HepG2 (cell line): ENCODE results near the gene MCC. TPM values are rescaled to one million over a fixed set of nuclear protein-coding genes. Genes with fewer than 3 reads are reported as not detected.

Source experiments
- CBX2 ChIP-seq, 2 experiments: fragments of 200-600 bp in 1 of 2; sonication (generic); formaldehyde crosslinking in 1 of 2; IDR thresholded peaks; 2 replicates each; pipeline versions ENCODE4 v1.7.0 to v1.8.1; 2018 to 2022; ENCODE audit warnings: low read depth in 2 of 2, low read length in 1 of 2, mild to moderate bottlenecking in 1 of 2, missing genetic modification reagents in 1 of 2
- ELF1 ChIP-seq: sonication (generic); formaldehyde crosslinking; IDR thresholded peaks from 2 replicates; pipeline ENCODE4 v1.4.0; 2020; ENCODE audit warnings: missing genetic modification reagents
- ETV5 ChIP-seq: IDR thresholded peaks from 2 replicates; pipeline ENCODE4 v1.6.1; 2018; ENCODE audit warnings: missing biosample characterization, missing genetic modification reagents, inconsistent platforms, borderline replicate concordance
- GLI4 ChIP-seq: sonication (generic); formaldehyde crosslinking; IDR thresholded peaks from 2 replicates; pipeline ENCODE4 v1.5.1; 2020; ENCODE audit warnings: missing genetic modification reagents, mild to moderate bottlenecking, moderate library complexity, borderline replicate concordance
- HHEX ChIP-seq: IDR thresholded peaks from 2 replicates; pipeline ENCODE4 v1.6.1; 2016; ENCODE audit warnings: control low read depth
- HOXA5 ChIP-seq: sonication (generic); formaldehyde crosslinking; IDR thresholded peaks from 2 replicates; pipeline ENCODE4 v1.4.0; 2020; ENCODE audit warnings: missing genetic modification reagents
- MAFG ChIP-seq: sonication (generic); formaldehyde crosslinking; IDR thresholded peaks from 2 replicates; pipeline ENCODE4 v1.5.1; 2020; ENCODE audit warnings: mild to moderate bottlenecking, missing genetic modification reagents
- NFYC ChIP-seq: IDR thresholded peaks from 2 replicates; pipeline ENCODE4 v1.6.1; 2016; ENCODE audit warnings: missing genetic modification reagents, missing compliant biosample characterization
- NKX3-1 ChIP-seq: sonication (generic); formaldehyde crosslinking; IDR thresholded peaks from 2 replicates; pipeline ENCODE4 v1.5.0; 2020; ENCODE audit warnings: missing genetic modification reagents
- RELA ChIP-seq: sonication (generic); formaldehyde crosslinking; IDR thresholded peaks from 2 replicates; pipeline ENCODE4 v1.4.0; 2020; ENCODE audit warnings: missing genetic modification reagents
- RFX5 ChIP-seq: IDR thresholded peaks from 2 replicates; pipeline ENCODE4 v1.6.1; 2011; ENCODE audit warnings: low read depth, low read length, improper control_type of control experiment
- SIN3B ChIP-seq: fragments of 150-350 bp; IDR thresholded peaks from 2 replicates; pipeline ENCODE4 v1.6.1; 2014; ENCODE audit warnings: low read length
- SMAD9 ChIP-seq: sonication (generic); formaldehyde crosslinking; IDR thresholded peaks from 2 replicates; pipeline ENCODE4 v1.5.1; 2020; ENCODE audit warnings: mild to moderate bottlenecking, missing genetic modification reagents
- YEATS4 ChIP-seq: sonication (generic); formaldehyde crosslinking; IDR thresholded peaks from 2 replicates; pipeline ENCODE4 v1.4.0; 2020; ENCODE audit warnings: missing genetic modification reagents, borderline replicate concordance
- ZMYM2 ChIP-seq: sonication (generic); formaldehyde crosslinking; IDR thresholded peaks from 2 replicates; pipeline ENCODE4 v1.8.0; 2022; ENCODE audit warnings: mild to moderate bottlenecking, missing genetic modification reagents
- ZNF383 ChIP-seq: sonication (generic); formaldehyde crosslinking; IDR thresholded peaks from 2 replicates; pipeline ENCODE4 v1.4.0; 2020; ENCODE audit warnings: missing genetic modification reagents, mild to moderate bottlenecking, borderline replicate concordance
- polyA plus RNA-seq, 8 experiments: library from polyadenylated mRNA; depleted of rRNA in 3 of 8; stranded (reverse) in 7 of 8; unstranded in 1 of 8; fragments of >200 nt; fragmentation: Illumina TruSeq in 4 of 8; extraction: Trizol in 4 of 8; gene quantifications; 2 replicates each; pipeline versions ENCODE4 v1.2.1 to v1.2.3, GENCODE V29; 2011 to 2016; ENCODE audit warnings: low read depth in 4 of 8, missing spikeins in 1 of 8, mixed read lengths in 1 of 8; ENCODE audit not compliant: insufficient read depth in 1 of 8
- total RNA-seq, 5 experiments: library from RNA; depleted of rRNA; stranded (reverse); fragments of >200 nt; fragmentation: Illumina TruSeq; extraction: Trizol; gene quantifications; 2 replicates each; pipeline ENCODE4 v1.2.3, GENCODE V29; 2016; ENCODE audit warnings: low read depth in 1 of 5
- TF ChIP-seq, protein P1 (sequence below), 2 experiments: fragments of 450-650 bp in 1 of 2; sonication (generic) in 1 of 2; formaldehyde crosslinking in 1 of 2; IDR thresholded peaks; 2 replicates each; pipeline versions ENCODE4 v1.6.1 to v1.8.0; 2016 to 2022; ENCODE audit warnings: antibody characterized with exemption in 1 of 2, mild to moderate bottlenecking in 1 of 2, missing genetic modification reagents in 1 of 2
- TF ChIP-seq, protein P2 (sequence below): sonication (generic); formaldehyde crosslinking; conservative IDR thresholded peaks from 2 replicates; pipeline ENCODE4 v1.8.0; 2022; ENCODE audit warnings: low read depth, missing genetic modification reagents

MCC gene
- total and polyA plus RNA-seq, 2 of the 13 experiments (the other 11 are each of a cell fraction or from before 2014, with no cell fraction given), result 0.55 to 2.4 TPM

DNA sequence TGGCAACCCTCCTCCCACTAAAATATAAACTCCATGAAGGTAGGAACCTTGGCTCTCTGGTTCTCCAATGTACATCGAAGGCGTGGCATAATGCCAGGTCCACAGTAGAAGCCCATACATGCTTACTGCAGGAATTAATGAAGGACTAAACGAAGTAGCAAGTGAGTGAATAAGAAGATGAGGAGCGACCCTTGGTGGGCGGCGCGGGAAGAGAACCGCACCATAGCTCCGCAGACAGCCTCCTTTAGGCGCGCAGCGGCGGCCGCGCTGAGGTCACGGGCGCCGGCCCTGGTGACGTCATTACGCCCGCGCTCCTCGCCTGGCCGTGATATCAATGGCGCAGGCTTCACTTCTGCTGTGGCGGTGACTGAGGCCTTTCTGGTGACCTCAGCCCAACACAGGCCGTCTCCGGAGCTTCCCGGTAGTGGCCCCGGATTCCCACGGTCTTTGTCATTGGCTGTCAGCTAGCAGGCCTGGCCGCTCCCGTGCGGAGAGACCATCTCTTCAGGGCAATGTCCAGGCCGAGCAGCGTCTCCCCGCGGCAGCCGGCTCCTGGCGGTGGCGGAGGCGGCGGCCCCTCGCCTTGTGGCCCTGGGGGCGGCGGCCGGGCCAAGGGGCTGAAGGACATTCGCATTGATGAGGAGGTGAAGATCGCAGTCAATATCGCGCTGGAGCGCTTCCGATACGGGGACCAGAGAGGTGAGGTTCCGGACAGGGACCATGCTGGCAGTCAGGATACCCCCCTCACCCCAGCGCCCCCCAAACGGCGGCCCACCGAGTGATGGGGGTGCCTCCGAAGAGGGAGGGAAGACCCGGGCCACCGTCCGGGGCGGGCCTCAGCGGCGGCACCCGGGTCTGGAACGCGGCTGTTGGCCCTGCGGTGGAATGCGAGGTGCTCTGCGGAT is 25.4 kb upstream of the MCC start, which contains the start of gene YTHDC2 (continued):
- TF ChIP-seq, protein P1, sequence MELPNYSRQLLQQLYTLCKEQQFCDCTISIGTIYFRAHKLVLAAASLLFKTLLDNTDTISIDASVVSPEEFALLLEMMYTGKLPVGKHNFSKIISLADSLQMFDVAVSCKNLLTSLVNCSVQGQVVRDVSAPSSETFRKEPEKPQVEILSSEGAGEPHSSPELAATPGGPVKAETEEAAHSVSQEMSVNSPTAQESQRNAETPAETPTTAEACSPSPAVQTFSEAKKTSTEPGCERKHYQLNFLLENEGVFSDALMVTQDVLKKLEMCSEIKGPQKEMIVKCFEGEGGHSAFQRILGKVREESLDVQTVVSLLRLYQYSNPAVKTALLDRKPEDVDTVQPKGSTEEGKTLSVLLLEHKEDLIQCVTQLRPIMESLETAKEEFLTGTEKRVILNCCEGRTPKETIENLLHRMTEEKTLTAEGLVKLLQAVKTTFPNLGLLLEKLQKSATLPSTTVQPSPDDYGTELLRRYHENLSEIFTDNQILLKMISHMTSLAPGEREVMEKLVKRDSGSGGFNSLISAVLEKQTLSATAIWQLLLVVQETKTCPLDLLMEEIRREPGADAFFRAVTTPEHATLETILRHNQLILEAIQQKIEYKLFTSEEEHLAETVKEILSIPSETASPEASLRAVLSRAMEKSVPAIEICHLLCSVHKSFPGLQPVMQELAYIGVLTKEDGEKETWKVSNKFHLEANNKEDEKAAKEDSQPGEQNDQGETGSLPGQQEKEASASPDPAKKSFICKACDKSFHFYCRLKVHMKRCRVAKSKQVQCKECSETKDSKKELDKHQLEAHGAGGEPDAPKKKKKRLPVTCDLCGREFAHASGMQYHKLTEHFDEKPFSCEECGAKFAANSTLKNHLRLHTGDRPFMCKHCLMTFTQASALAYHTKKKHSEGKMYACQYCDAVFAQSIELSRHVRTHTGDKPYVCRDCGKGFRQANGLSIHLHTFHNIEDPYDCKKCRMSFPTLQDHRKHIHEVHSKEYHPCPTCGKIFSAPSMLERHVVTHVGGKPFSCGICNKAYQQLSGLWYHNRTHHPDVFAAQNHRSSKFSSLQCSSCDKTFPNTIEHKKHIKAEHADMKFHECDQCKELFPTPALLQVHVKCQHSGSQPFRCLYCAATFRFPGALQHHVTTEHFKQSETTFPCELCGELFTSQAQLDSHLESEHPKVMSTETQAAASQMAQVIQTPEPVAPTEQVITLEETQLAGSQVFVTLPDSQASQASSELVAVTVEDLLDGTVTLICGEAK (IDR thresholded peaks at IDR 0.05), result no peak
- TF ChIP-seq, protein P1 (CRISPR knock-in tag; IDR thresholded peaks at IDR 0.05), result peak; percentile 66; the same call in 1 of the 2 replicates
- TF ChIP-seq SMAD9 (CRISPR knock-in tag), result no peak
- TF ChIP-seq ZMYM2 (CRISPR knock-in tag), result no peak
- no peak for TF ChIP-seq CBX2 (IDR thresholded peaks at IDR 0.05; ENCODE audit: low read depth, low read length)
- TF ChIP-seq CBX2 (CRISPR knock-in tag; IDR thresholded peaks at IDR 0.05; ENCODE audit: low read depth), result no peak
- TF ChIP-seq, protein P2, sequence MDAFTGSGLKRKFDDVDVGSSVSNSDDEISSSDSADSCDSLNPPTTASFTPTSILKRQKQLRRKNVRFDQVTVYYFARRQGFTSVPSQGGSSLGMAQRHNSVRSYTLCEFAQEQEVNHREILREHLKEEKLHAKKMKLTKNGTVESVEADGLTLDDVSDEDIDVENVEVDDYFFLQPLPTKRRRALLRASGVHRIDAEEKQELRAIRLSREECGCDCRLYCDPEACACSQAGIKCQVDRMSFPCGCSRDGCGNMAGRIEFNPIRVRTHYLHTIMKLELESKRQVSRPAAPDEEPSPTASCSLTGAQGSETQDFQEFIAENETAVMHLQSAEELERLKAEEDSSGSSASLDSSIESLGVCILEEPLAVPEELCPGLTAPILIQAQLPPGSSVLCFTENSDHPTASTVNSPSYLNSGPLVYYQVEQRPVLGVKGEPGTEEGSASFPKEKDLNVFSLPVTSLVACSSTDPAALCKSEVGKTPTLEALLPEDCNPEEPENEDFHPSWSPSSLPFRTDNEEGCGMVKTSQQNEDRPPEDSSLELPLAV (CRISPR knock-in tag), result no peak
- TF ChIP-seq SIN3B, result no peak
- peak; percentile 18; the same call in 1 of the 2 replicates for TF ChIP-seq ETV5 (CRISPR knock-in tag)
- peak; percentile 65; the same call in 1 of the 2 replicates for TF ChIP-seq GLI4 (CRISPR knock-in tag)
- peak; percentile 66 for TF ChIP-seq ELF1 (CRISPR knock-in tag)
- no peak for TF ChIP-seq RELA (CRISPR knock-in tag)
- no peak for TF ChIP-seq HHEX (CRISPR knock-in tag)
- no peak for TF ChIP-seq MAFG (CRISPR knock-in tag)
- peak; percentile 46; the same call in 1 of the 2 replicates for TF ChIP-seq NKX3-1 (CRISPR knock-in tag)
- TF ChIP-seq HOXA5 (CRISPR knock-in tag), result no peak
- peak; percentile 96; the same call in 1 of the 2 replicates for TF ChIP-seq ZNF383 (CRISPR knock-in tag)
- peak; percentile 58; the same call in 1 of the 2 replicates for TF ChIP-seq RFX5
- peak; percentile 90 for TF ChIP-seq YEATS4 (CRISPR knock-in tag)
- peak; percentile 48 for TF ChIP-seq NFYC (CRISPR knock-in tag)
